MG63 (cell line): ENCODE data around the gene RNF130. TPM values are rescaled to one million over a fixed set of nuclear protein-coding genes. Genes with fewer than 3 reads are reported as not detected.

Source experiments
- DNase-seq: peaks from one replicate; pipeline ENCODE4 v3.0.0-alpha.2; 2020
- H3K27me3 ChIP-seq: fragments of 250-450 bp; sonication (Bioruptor Pico); 2 replicates; pipeline ENCODE4 v1.5.1; 2020; ENCODE audit warnings: mild to moderate bottlenecking, moderate library complexity
- H3K36me3 ChIP-seq: fragments of 250-450 bp; sonication (Bioruptor Pico); 2 replicates; pipeline ENCODE4 v1.5.1; 2020; ENCODE audit warnings: mild to moderate bottlenecking, moderate library complexity
- H3K4me3 ChIP-seq: fragments of 250-450 bp; sonication (Bioruptor Pico); 2 replicates; pipeline ENCODE4 v1.5.1; 2020; ENCODE audit warnings: mild to moderate bottlenecking, moderate library complexity
- H3K9me3 ChIP-seq: fragments of 250-450 bp; sonication (Bioruptor Pico); 2 replicates; pipeline ENCODE4 v1.5.1; 2020; ENCODE audit warnings: mild to moderate bottlenecking, moderate library complexity
- total RNA-seq: library from RNA; depleted of rRNA; stranded (reverse); fragments of >200 nt; shearing (Covaris generic); gene quantifications from 2 replicates; pipeline ENCODE4 v1.2.3, GENCODE V29; 2014; ENCODE audit warnings: low replicate concordance

RNF130 gene
- total RNA-seq, 1 experiment from 2014 or later, result 92.1 TPM

GRCh38 chr5:179955062-179955461 lies 116.5 kb downstream of the RNF130 start:
- DNase-seq, result no peak
- H3K27me3 ChIP-seq, result no peaks in the 10 kb centered on the region
- H3K36me3 ChIP-seq, result no peaks in the 10 kb centered on the region
- no peaks in the 10 kb centered on the region for H3K9me3 ChIP-seq
- H3K4me3 ChIP-seq, result no peak overlapping the region

DNA sequence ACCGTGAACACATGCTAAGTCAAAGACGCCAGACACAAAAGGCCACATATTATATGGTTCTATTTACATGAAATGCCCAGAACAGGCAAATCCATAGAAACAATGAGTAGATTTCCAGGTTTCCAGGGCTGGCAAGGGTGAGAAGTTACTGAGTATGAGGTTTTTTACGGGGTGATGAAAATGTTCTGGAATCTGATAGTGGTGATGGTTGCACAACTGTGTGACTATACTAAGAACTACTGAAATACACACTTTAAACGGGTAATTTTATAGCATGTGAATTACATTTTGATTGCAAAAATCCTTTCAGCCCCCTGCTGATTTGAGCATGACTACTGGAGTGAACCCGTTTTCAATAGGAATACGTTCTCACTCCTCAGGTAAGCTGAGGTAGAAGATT lies 117.1 kb downstream of the RNF130 start:
- H3K4me3 ChIP-seq, result no peak overlapping the region
- no peaks in the 10 kb centered on the region for H3K9me3 ChIP-seq
- H3K27me3 ChIP-seq, result no peaks in the 10 kb centered on the region
- H3K36me3 ChIP-seq, result no peaks in the 10 kb centered on the region
- DNase-seq, result no peak

GRCh38 chr5:179953987-179954386 lies 117.6 kb downstream of the RNF130 start:
- Histone ChIP-seq H3K36me3 (no peaks in the 10 kb centered on the region), H3K4me3 (no peak overlapping the region), H3K9me3 (no peaks in the 10 kb centered on the region), H3K27me3 (no peaks in the 10 kb centered on the region)
- DNase-seq, result no peak

- peaks cover 6% of the 10 kb centered on the region; the same call in 1 of the 2 replicates for H3K27me3 ChIP-seq
- peaks cover 6% of the 10 kb centered on the region; the same call in 1 of the 2 replicates for H3K9me3 ChIP-seq
- no peaks in the 10 kb centered on the region for H3K36me3 ChIP-seq
- DNase-seq, result no peak
- H3K4me3 ChIP-seq, result no peak overlapping the region
Observed at GRCh38 chr5:179936976-179937681, 134.4 kb downstream of the RNF130 start.

DNA sequence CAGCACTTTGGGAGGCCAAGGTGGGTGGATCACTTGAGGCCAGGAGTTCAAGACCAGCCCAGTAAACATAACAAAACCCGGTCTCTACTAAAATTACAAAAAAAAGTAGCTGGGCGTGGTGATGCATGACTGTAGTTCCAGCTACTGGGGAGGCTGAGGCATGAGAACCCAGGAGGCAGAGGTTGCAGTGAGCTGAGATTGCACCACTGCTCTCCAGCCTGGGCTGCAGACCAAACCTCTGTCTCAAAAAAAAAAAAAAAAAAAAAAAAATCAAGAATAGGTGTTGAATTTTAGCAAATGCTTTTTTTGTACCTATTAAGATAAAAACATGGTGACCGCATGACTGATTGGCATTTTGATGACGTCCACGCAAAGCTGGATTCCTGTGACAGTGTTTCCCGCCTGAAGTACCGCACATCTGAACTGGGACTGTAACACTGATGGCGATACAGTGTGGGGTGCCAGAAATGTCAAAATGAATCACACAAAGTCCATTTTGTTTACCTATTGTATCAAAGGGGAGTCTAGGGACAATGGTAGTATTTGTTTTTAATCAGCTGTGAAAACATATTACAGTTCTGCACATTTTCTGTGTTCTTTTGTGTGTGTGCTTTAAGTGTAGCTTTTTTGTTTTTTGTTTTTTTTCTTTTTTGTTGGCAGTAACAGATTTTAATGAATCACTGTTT lies 140.6 kb downstream of the RNF130 start:
- no peaks in the 10 kb centered on the region for H3K36me3 ChIP-seq
- no peak for DNase-seq
- no peaks in the 10 kb centered on the region; the same call in 1 of the 2 replicates for H3K27me3 ChIP-seq
- H3K9me3 ChIP-seq, result no peaks in the 10 kb centered on the region
- no peak overlapping the region for H3K4me3 ChIP-seq

- DNase-seq, result no peak
- H3K4me3 ChIP-seq, result no peak overlapping the region
- no peaks in the 10 kb centered on the region for H3K27me3 ChIP-seq
- no peaks in the 10 kb centered on the region for H3K9me3 ChIP-seq
- H3K36me3 ChIP-seq, result no peaks in the 10 kb centered on the region
Observed at GRCh38 chr5:179927824-179928223, 143.7 kb downstream of the RNF130 start.

- Histone ChIP-seq H3K27me3 (0 out of 2 replicates have a peak, but pooled peaks cover 1% of the 10 kb centered on the region), H3K36me3 (no peaks in the 10 kb centered on the region), H3K4me3 (no peak overlapping the region), H3K9me3 (no peaks in the 10 kb centered on the region)
- no peak for DNase-seq
Observed at GRCh38 chr5:179926657-179927056, 144.9 kb downstream of the RNF130 start.

DNA sequence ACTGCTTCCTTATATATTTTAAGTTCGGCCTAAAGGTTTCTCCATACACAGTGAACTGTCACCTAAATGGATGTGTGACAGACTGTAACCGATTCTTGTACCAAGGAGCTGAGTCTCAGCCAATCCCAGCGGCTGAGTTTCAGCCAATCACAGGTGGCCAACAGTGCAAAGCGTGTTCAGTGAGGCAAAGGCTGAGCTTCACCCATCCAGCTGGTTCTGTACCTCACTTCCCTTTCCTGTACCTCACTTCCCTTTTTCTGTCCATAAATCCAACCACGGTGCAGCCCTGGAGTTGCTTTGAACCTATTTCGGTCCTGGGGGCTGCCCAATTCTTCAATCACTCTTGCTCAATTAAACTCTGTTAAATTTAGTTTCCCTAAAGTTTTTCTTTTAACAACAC lies 148.1 kb downstream of the RNF130 start:
- no peaks in the 10 kb centered on the region for H3K9me3 ChIP-seq
- no peaks in the 10 kb centered on the region for H3K36me3 ChIP-seq
- H3K27me3 ChIP-seq, result 0 out of 2 replicates have a peak, but pooled peaks cover 2% of the 10 kb centered on the region
- H3K4me3 ChIP-seq, result no peak overlapping the region
- DNase-seq, result no peak

- Histone ChIP-seq H3K27me3 (0 out of 2 replicates have a peak, but pooled peaks cover 2% of the 10 kb centered on the region), H3K9me3 (no peaks in the 10 kb centered on the region), H3K36me3 (no peaks in the 10 kb centered on the region), H3K4me3 (no peak overlapping the region)
- DNase-seq, result no peak
Observed at GRCh38 chr5:179920175-179920574, 151.4 kb downstream of the RNF130 start.

DNA sequence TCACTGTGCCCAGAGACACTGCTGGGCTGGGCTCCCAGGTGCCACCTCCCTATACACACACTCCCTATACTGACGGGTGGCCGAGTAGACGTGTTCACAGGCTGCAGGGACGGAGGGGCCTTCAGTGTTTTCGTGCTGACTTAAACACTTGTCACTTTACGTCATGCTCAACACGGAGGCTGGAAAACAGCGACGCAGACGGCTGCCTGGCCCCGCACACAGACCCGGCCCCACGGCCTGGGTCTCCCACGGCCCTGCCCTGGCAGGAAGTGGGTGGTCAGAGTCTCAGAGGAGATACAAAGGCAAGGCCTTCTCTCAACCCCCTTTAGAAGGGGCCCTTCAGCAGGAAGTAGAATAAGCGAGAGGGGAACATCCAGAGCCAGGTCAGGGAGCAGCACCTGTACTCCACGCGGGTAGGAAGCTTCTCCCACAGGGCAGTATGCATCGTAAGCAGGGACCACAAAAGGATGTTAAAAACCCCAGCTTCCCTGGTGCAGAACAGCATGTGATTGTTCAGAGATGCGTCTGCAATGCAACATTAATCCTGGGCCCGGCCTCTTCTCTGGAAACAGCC lies 152.0 kb downstream of the RNF130 start:
- Histone ChIP-seq H3K9me3 (no peaks in the 10 kb centered on the region), H3K27me3 (0 out of 2 replicates have a peak, but pooled peaks cover 2% of the 10 kb centered on the region), H3K36me3 (no peaks in the 10 kb centered on the region), H3K4me3 (no peak overlapping the region)
- no peak for DNase-seq

- H3K27me3 ChIP-seq, result 0 out of 2 replicates have a peak, but pooled peaks cover 2% of the 10 kb centered on the region
- H3K36me3 ChIP-seq, result no peaks in the 10 kb centered on the region
- H3K4me3 ChIP-seq, result no peak overlapping the region
- no peaks in the 10 kb centered on the region for H3K9me3 ChIP-seq
- no peak for DNase-seq
Observed at GRCh38 chr5:179918742-179919486, 152.6 kb downstream of the RNF130 start.

- DNase-seq, result no peak
- H3K9me3 ChIP-seq, result no peaks in the 10 kb centered on the region
- no peaks in the 10 kb centered on the region for H3K27me3 ChIP-seq
- H3K4me3 ChIP-seq, result no peak overlapping the region
- H3K36me3 ChIP-seq, result no peaks in the 10 kb centered on the region
Observed at GRCh38 chr5:179916523-179916922, 155.0 kb downstream of the RNF130 start.

DNA sequence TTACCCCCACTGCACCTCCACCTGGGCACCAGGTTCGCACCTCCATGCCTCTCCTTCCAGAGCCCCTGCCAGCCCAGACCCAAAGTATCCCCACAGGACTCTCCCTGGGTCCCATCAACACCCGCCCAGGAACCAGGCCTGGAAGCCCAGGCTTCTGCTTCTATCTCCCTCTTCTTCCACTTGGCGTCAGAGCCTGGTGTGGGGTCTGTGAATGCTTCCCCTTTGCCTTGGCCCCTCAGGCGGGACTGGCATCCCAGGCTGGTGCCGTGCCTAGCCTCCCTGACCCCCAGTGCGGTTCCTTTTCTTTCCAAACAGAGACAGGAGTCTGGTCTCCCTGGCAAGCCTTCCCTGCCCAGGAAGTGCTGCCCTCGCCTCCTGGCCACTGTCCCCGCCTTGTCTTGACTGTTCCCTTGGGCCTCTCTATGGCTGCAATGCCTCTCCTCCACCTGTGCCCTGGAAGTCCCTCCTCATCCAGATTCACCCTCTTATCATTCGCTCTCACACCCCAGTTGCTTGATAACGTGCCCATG lies 156.1 kb downstream of the RNF130 start:
- Histone ChIP-seq H3K9me3 (no peaks in the 10 kb centered on the region), H3K36me3 (no peaks in the 10 kb centered on the region), H3K4me3 (no peak overlapping the region), H3K27me3 (no peaks in the 10 kb centered on the region)
- no peak for DNase-seq

GRCh38 chr5:179914032-179914755 lies 157.4 kb downstream of the RNF130 start:
- Histone ChIP-seq H3K36me3 (no peaks in the 10 kb centered on the region), H3K27me3 (no peaks in the 10 kb centered on the region), H3K4me3 (no peak overlapping the region), H3K9me3 (no peaks in the 10 kb centered on the region)
- peak; percentile 58 for DNase-seq

GRCh38 chr5:179913461-179913860 lies 158.1 kb downstream of the RNF130 start:
- no peak for DNase-seq
- Histone ChIP-seq H3K9me3 (no peaks in the 10 kb centered on the region), H3K36me3 (no peaks in the 10 kb centered on the region), H3K27me3 (no peaks in the 10 kb centered on the region), H3K4me3 (no peak overlapping the region)

DNA sequence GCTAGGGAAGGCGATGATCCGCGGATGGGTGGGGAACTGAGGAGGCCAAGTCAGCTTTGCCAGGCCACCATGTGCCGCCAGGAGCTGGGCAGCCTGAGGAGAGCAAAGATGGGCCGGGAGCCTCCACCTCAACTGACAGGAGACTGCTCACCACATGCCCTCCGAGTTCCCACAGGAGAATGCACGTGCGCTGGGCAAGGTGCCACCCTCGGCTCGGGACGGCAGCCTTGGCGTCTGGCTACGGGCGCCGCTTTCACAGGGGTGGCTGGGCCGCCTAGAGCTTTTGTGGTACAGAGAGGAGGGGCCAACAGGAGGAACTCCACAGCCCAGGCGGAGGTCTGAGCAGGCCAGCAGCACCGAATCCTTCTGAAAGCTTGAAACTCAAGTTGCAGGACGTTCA lies 158.6 kb downstream of the RNF130 start:
- H3K36me3 ChIP-seq, result no peaks in the 10 kb centered on the region
- H3K27me3 ChIP-seq, result no peaks in the 10 kb centered on the region
- H3K9me3 ChIP-seq, result no peaks in the 10 kb centered on the region
- DNase-seq, result no peak
- H3K4me3 ChIP-seq, result no peak overlapping the region
